HepG2 (cell line): ENCODE measurements around the gene CACNG7. TPM values are rescaled to one million over a fixed set of nuclear protein-coding genes. Genes with fewer than 3 reads are reported as not detected.

ENCODE experiments used
- AKNA ChIP-seq: sonication (generic); formaldehyde crosslinking; IDR thresholded peaks from 2 replicates; pipeline ENCODE4 v1.4.0; 2020; ENCODE audit warnings: missing genetic modification reagents, borderline replicate concordance
- ATAD3A ChIP-seq: sonication (generic); formaldehyde crosslinking; IDR thresholded peaks from 2 replicates; pipeline ENCODE4 v1.4.0; 2020; ENCODE audit warnings: missing genetic modification reagents
- CENPX ChIP-seq: sonication (generic); formaldehyde crosslinking; IDR thresholded peaks from 2 replicates; pipeline ENCODE4 v1.9.0; 2021; ENCODE audit warnings: mild to moderate bottlenecking, missing genetic modification reagents, moderate library complexity
- GABPB1 ChIP-seq: IDR thresholded peaks from 2 replicates; pipeline ENCODE4 v1.6.1; 2016; ENCODE audit warnings: mild to moderate bottlenecking, missing genetic modification reagents, moderate library complexity, missing compliant biosample characterization
- GATA4 ChIP-seq: sonication (generic); IDR thresholded peaks from 2 replicates; pipeline ENCODE4 v1.6.1; 2016; ENCODE audit warnings: antibody characterized with exemption, low read depth, borderline replicate concordance
- GLMP ChIP-seq: sonication (generic); formaldehyde crosslinking; IDR thresholded peaks from 2 replicates; pipeline ENCODE4 v1.9.0; 2021; ENCODE audit warnings: missing genetic modification reagents, mild to moderate bottlenecking, borderline replicate concordance
- HES4 ChIP-seq: sonication (generic); formaldehyde crosslinking; IDR thresholded peaks from 2 replicates; pipeline ENCODE4 v1.9.0; 2021; ENCODE audit warnings: mild to moderate bottlenecking, missing genetic modification reagents, borderline replicate concordance
- MYPOP ChIP-seq: sonication (generic); formaldehyde crosslinking; IDR thresholded peaks from 2 replicates; pipeline ENCODE4 v1.8.1; 2023; ENCODE audit warnings: mild to moderate bottlenecking, moderate library complexity, missing genetic modification reagents
- NFE2L1 ChIP-seq: sonication (generic); formaldehyde crosslinking; IDR thresholded peaks from 2 replicates; pipeline ENCODE4 v1.4.0; 2020; ENCODE audit warnings: missing genetic modification reagents, mild to moderate bottlenecking, borderline replicate concordance
- PRDM10 ChIP-seq: sonication (generic); formaldehyde crosslinking; IDR thresholded peaks from 2 replicates; pipeline ENCODE4 v1.4.0; 2020; ENCODE audit warnings: low read depth, missing genetic modification reagents
- PTBP1 ChIP-seq: fragments of 200-400 bp; formaldehyde crosslinking; IDR thresholded peaks from 2 replicates; pipeline ENCODE4 v1.6.1; 2018; ENCODE audit warnings: low read length, low read depth; ENCODE audit not compliant: poor library complexity, severe bottlenecking
- ZBTB38 ChIP-seq: sonication (generic); formaldehyde crosslinking; IDR thresholded peaks from 2 replicates; pipeline ENCODE4 v1.5.1; 2020; ENCODE audit warnings: mild to moderate bottlenecking, missing genetic modification reagents
- ZNF264 ChIP-seq: sonication (generic); formaldehyde crosslinking; IDR thresholded peaks from 2 replicates; pipeline ENCODE4 v1.4.0; 2020; ENCODE audit warnings: missing genetic modification reagents
- ZNF274 ChIP-seq: sonication (generic); formaldehyde crosslinking; IDR thresholded peaks from 2 replicates; pipeline ENCODE4 v1.5.1; 2020; ENCODE audit warnings: mild to moderate bottlenecking, missing genetic modification reagents
- ZNF382 ChIP-seq: sonication (generic); formaldehyde crosslinking; IDR thresholded peaks from 2 replicates; pipeline ENCODE4 v1.5.0; 2020; ENCODE audit warnings: missing genetic modification reagents, mild to moderate bottlenecking, borderline replicate concordance
- ZNF788 ChIP-seq: sonication (generic); formaldehyde crosslinking; IDR thresholded peaks from 2 replicates; pipeline ENCODE4 v1.5.0; 2020; ENCODE audit warnings: mild to moderate bottlenecking, missing genetic modification reagents, borderline replicate concordance
- polyA plus RNA-seq, 8 experiments: library from polyadenylated mRNA; depleted of rRNA in 3 of 8; stranded (reverse) in 7 of 8; unstranded in 1 of 8; fragments of >200 nt; fragmentation: Illumina TruSeq in 4 of 8; extraction: Trizol in 4 of 8; gene quantifications; 2 replicates each; pipeline versions ENCODE4 v1.2.1 to v1.2.3, GENCODE V29; 2011 to 2016; ENCODE audit warnings: low read depth in 4 of 8, missing spikeins in 1 of 8, mixed read lengths in 1 of 8; ENCODE audit not compliant: insufficient read depth in 1 of 8
- total RNA-seq, 5 experiments: library from RNA; depleted of rRNA; stranded (reverse); fragments of >200 nt; fragmentation: Illumina TruSeq; extraction: Trizol; gene quantifications; 2 replicates each; pipeline ENCODE4 v1.2.3, GENCODE V29; 2016; ENCODE audit warnings: low read depth in 1 of 5

The CACNG7 gene
- total and polyA plus RNA-seq, 2 of the 13 experiments (the other 11 are each of a cell fraction or from before 2014, with no cell fraction given) = not detected

- TF ChIP-seq AKNA (CRISPR knock-in tag) = no peak
- TF ChIP-seq ATAD3A (CRISPR knock-in tag) = no peak
- TF ChIP-seq ZNF274 (CRISPR knock-in tag) = no peak
- 0 out of 2 replicates have a peak, but pooled peaks have one; percentile 63 for TF ChIP-seq PRDM10
- no peak for TF ChIP-seq ZNF382 (CRISPR knock-in tag)
- TF ChIP-seq GABPB1 (CRISPR knock-in tag) = no peak
- TF ChIP-seq ZBTB38 (CRISPR knock-in tag) = no peak; the same call in 1 of the 2 replicates
- peak; percentile 77; the same call in 1 of the 2 replicates for TF ChIP-seq MYPOP (CRISPR knock-in tag)
- peak; percentile 75; the same call in 1 of the 2 replicates for TF ChIP-seq GATA4
- no peak for TF ChIP-seq NFE2L1 (CRISPR knock-in tag)
- no peak for TF ChIP-seq PTBP1
- TF ChIP-seq ZNF264 = 0 out of 2 replicates have a peak, but pooled peaks have one; percentile 25
- no peak for TF ChIP-seq HES4 (CRISPR knock-in tag)
- no peak for TF ChIP-seq CENPX (CRISPR knock-in tag)
- TF ChIP-seq GLMP = no peak
- peak; percentile 63; the same call in 1 of the 2 replicates for TF ChIP-seq ZNF788 (CRISPR knock-in tag)
Observed at GRCh38 chr19:53864308-53864836, 44.7 kb upstream of the CACNG7 start (continued).
